Cardiac septum (tissue), 1 donor: ENCODE data around the gene NFIL3. TPM values are rescaled to one million over a fixed set of nuclear protein-coding genes. Genes with fewer than 3 reads are reported as not detected.
"Not testable (repeated sequence)": the region's sequence is repeated elsewhere in the genome, so short reads cannot be mapped to it uniquely, and the experiment has no call there.

Source experiments
- DNase-seq: peaks from one replicate; pipeline ENCODE4 v3.0.0-alpha.2; 2020; ENCODE audit warnings: low spot score
- intact Hi-C: fragments of 100-400 bp; cut with DNase I; formaldehyde crosslinking; loops from one replicate; pipeline ENCODE4 v1.14.0; 2022
- total RNA-seq: library from RNA; stranded (reverse); fragmentation: NEBNext Ultra II Directional; extraction: Animal tissue kit (Norgen Biotek cat#: 25700); gene quantifications from one replicate; pipeline ENCODE4 v1.2.1, GENCODE V29; 2021
- donor health status: DM: no; HTN: no; CAD: no.

The NFIL3 gene
- total RNA-seq, 1 donor from 2014 or later, result 32.4 TPM

GRCh38 chr9:91405343-91406077 is 18.1 kb downstream of the NFIL3 start:
- DNase-seq, result no peak
- intact Hi-C loops, result no loop called here

GRCh38 chr9:91403665-91404543 is 19.7 kb downstream of the NFIL3 start:
- intact Hi-C loops, result no loop called here
- no peak for DNase-seq

GRCh38 chr9:91398926-91399325 is 24.7 kb downstream of the NFIL3 start:
- DNase-seq, result no peak
- intact Hi-C loops, result no loop called here

GRCh38 chr9:91395553-91396471 is 27.8 kb downstream of the NFIL3 start:
- DNase-seq, result no peak
- intact Hi-C loops, result no loop called here

- intact Hi-C loops, result no loop called here
- DNase-seq, result no peak
These were observed 28.5 kb downstream of the NFIL3 start for GRCh38 chr9:91395106-91395552.

- intact Hi-C loops, result no loop called here
- DNase-seq, result no peak
These were observed 29.8 kb downstream of the NFIL3 start for GRCh38 chr9:91393826-91394225.

- intact Hi-C loops, result no loop called here
These were observed 31.2 kb downstream of the NFIL3 start for GRCh38 chr9:91392435-91392834.

GRCh38 chr9:91391818-91392217 is 31.8 kb downstream of the NFIL3 start:
- no peak for DNase-seq
- intact Hi-C loops, result no loop called here

More at GRCh38 chr9:91392435-91392834, 31.2 kb downstream of the NFIL3 start:
- no peak for DNase-seq

GRCh38 chr9:91391412-91391811 is 32.2 kb downstream of the NFIL3 start:
- intact Hi-C loops, result no loop called here
- DNase-seq, result no peak

- DNase-seq, intact Hi-C loops: not testable (repeated sequence)
These were observed 33.9 kb downstream of the NFIL3 start for GRCh38 chr9:91389686-91390085.

- no peak for DNase-seq
- intact Hi-C loops, result no loop called here
These were observed 36.9 kb downstream of the NFIL3 start for GRCh38 chr9:91386765-91387164.

- intact Hi-C loops, result no loop called here
- no peak for DNase-seq
These were observed 38.7 kb downstream of the NFIL3 start for GRCh38 chr9:91384954-91385353.

- no peak for DNase-seq
- intact Hi-C loops, result no loop called here
These were observed 40.1 kb downstream of the NFIL3 start for GRCh38 chr9:91383577-91383976.

GRCh38 chr9:91382298-91382697 is 41.3 kb downstream of the NFIL3 start:
- DNase-seq, result no peak
- intact Hi-C loops, result no loop called here

- DNase-seq, result no peak
- intact Hi-C loops, result no loop called here
These were observed 44.2 kb downstream of the NFIL3 start for GRCh38 chr9:91379426-91379825.

- intact Hi-C loops, result no loop called here
- no peak for DNase-seq
These were observed 44.9 kb downstream of the NFIL3 start for GRCh38 chr9:91378695-91379127.

- DNase-seq, intact Hi-C loops: not testable (repeated sequence)
These were observed 45.6 kb downstream of the NFIL3 start for GRCh38 chr9:91378054-91378453.

- intact Hi-C loops, result no loop called here
- no peak for DNase-seq
These were observed 47.4 kb downstream of the NFIL3 start for GRCh38 chr9:91376239-91376638.

- DNase-seq, result no peak
- intact Hi-C loops, result no loop called here
These were observed 48.7 kb downstream of the NFIL3 start for GRCh38 chr9:91374939-91375338.

- intact Hi-C loops, result no loop called here
- DNase-seq, result no peak
These were observed 51.7 kb downstream of the NFIL3 start for GRCh38 chr9:91371894-91372293.
